Ishikawa (cell line): ENCODE data around the gene ARHGAP5.
A peak's percentile ranks its signal among the peaks of the same experiment; 100 is the strongest.

Experiments
- CEBPB ChIP-seq: IDR thresholded peaks from 2 replicates; pipeline ENCODE4 v1.6.1; 2012
- CREB1 ChIP-seq: IDR thresholded peaks from 2 replicates; pipeline ENCODE4 v1.6.1; 2012; ENCODE audit warnings: low read depth
- EGR1 ChIP-seq: IDR thresholded peaks from 2 replicates; pipeline ENCODE4 v1.6.1; 2012
- EP300 ChIP-seq: IDR thresholded peaks from 2 replicates; pipeline ENCODE4 v1.6.1; 2012; ENCODE audit warnings: borderline replicate concordance
- NFIC ChIP-seq: IDR thresholded peaks from 2 replicates; pipeline ENCODE4 v1.6.1; 2012
- TAF1 ChIP-seq: IDR thresholded peaks from 2 replicates; pipeline ENCODE4 v1.6.1; 2012; ENCODE audit warnings: low read depth, mild to moderate bottlenecking
- YY1 ChIP-seq: IDR thresholded peaks from 2 replicates; pipeline ENCODE4 v1.6.1; 2012; ENCODE audit warnings: low read depth
- TF ChIP-seq, protein P1 (sequence below): IDR thresholded peaks from 2 replicates; pipeline ENCODE4 v1.6.1; 2012
- TF ChIP-seq, protein P2 (sequence below): IDR thresholded peaks from 2 replicates; pipeline ENCODE4 v1.6.1; 2012
- TF ChIP-seq, protein P3 (sequence below): IDR thresholded peaks from 2 replicates; pipeline ENCODE4 v1.6.1; 2012; ENCODE audit warnings: low read depth, mild to moderate bottlenecking

DNA sequence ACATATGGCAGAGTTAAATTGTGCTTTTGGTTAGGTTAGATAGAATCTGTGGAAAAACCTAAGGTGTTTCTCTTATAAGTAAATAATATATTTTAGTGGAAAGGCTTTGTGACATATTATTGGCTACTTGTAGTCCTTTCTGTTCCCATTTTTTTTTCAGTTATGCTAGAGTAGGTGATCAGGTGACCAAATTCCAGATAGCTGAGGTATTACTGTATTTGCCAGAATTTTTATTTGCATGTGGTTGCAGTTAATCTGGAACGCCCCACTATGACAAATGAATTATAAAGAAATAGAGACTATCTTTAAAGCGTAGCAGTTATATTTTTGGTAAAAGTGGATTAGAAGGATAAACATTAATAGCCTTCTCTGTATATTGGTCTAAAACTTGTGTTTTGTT is 52.0 kb downstream of the ARHGAP5 start:
- TF ChIP-seq TAF1 (no peak), EP300 (no peak), EGR1 (no peak), CEBPB (no peak), CREB1 (no peak), YY1 (no peak), NFIC (no peak)
- TF ChIP-seq, protein P1, sequence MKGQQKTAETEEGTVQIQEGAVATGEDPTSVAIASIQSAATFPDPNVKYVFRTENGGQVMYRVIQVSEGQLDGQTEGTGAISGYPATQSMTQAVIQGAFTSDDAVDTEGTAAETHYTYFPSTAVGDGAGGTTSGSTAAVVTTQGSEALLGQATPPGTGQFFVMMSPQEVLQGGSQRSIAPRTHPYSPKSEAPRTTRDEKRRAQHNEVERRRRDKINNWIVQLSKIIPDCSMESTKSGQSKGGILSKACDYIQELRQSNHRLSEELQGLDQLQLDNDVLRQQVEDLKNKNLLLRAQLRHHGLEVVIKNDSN = peak; percentile 55
- TF ChIP-seq, protein P2, sequence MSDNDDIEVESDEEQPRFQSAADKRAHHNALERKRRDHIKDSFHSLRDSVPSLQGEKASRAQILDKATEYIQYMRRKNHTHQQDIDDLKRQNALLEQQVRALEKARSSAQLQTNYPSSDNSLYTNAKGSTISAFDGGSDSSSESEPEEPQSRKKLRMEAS = no peak
- TF ChIP-seq, protein P3, sequence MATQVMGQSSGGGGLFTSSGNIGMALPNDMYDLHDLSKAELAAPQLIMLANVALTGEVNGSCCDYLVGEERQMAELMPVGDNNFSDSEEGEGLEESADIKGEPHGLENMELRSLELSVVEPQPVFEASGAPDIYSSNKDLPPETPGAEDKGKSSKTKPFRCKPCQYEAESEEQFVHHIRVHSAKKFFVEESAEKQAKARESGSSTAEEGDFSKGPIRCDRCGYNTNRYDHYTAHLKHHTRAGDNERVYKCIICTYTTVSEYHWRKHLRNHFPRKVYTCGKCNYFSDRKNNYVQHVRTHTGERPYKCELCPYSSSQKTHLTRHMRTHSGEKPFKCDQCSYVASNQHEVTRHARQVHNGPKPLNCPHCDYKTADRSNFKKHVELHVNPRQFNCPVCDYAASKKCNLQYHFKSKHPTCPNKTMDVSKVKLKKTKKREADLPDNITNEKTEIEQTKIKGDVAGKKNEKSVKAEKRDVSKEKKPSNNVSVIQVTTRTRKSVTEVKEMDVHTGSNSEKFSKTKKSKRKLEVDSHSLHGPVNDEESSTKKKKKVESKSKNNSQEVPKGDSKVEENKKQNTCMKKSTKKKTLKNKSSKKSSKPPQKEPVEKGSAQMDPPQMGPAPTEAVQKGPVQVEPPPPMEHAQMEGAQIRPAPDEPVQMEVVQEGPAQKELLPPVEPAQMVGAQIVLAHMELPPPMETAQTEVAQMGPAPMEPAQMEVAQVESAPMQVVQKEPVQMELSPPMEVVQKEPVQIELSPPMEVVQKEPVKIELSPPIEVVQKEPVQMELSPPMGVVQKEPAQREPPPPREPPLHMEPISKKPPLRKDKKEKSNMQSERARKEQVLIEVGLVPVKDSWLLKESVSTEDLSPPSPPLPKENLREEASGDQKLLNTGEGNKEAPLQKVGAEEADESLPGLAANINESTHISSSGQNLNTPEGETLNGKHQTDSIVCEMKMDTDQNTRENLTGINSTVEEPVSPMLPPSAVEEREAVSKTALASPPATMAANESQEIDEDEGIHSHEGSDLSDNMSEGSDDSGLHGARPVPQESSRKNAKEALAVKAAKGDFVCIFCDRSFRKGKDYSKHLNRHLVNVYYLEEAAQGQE = no peak
